HG02973 (cell line): ENCODE measurements around the gene SORL1.

Experiments used
- ATAC-seq: cut with Tn5 transposase; IDR thresholded peaks from one replicate; pipeline ENCODE4 v1.9.1; 2021; ENCODE audit warnings: moderate library complexity; ENCODE audit not compliant: unreplicated experiment

SORL1 gene

GRCh38 chr11:121581607-121582006, 129.5 kb downstream of the SORL1 start:
- no peak for ATAC-seq

- ATAC-seq: no peak
These were observed 130.2 kb downstream of the SORL1 start for GRCh38 chr11:121582296-121582695.

GRCh38 chr11:121583825-121584224, 131.7 kb downstream of the SORL1 start:
- ATAC-seq: no peak

GRCh38 chr11:121586750-121587149, 134.6 kb downstream of the SORL1 start:
- no peak for ATAC-seq

GRCh38 chr11:121587182-121587581, 135.1 kb downstream of the SORL1 start:
- no peak for ATAC-seq

GRCh38 chr11:121588747-121589146, 136.6 kb downstream of the SORL1 start:
- ATAC-seq: no peak

- ATAC-seq: peak; percentile 63
These were observed 137.9 kb downstream of the SORL1 start for GRCh38 chr11:121589946-121590537.

- ATAC-seq: no peak
These were observed 138.8 kb downstream of the SORL1 start for GRCh38 chr11:121590772-121591404.

GRCh38 chr11:121591405-121592033, 139.4 kb downstream of the SORL1 start:
- peak; percentile 37 for ATAC-seq

GRCh38 chr11:121592708-121593107, 140.6 kb downstream of the SORL1 start:
- ATAC-seq: no peak

GRCh38 chr11:121595717-121596161, 143.6 kb downstream of the SORL1 start:
- no peak for ATAC-seq

GRCh38 chr11:121596195-121597155, 144.4 kb downstream of the SORL1 start:
- no peak for ATAC-seq

GRCh38 chr11:121603316-121603715, 151.2 kb downstream of the SORL1 start:
- ATAC-seq: no peak

- ATAC-seq: no peak
These were observed 152.0 kb downstream of the SORL1 start for GRCh38 chr11:121604152-121604551.

- no peak for ATAC-seq
These were observed 154.2 kb downstream of the SORL1 start for GRCh38 chr11:121606354-121606753.

- ATAC-seq: no peak
These were observed 155.2 kb downstream of the SORL1 start for GRCh38 chr11:121607341-121607740.

- no peak for ATAC-seq
These were observed 156.5 kb downstream of the SORL1 start for GRCh38 chr11:121608545-121609098.

- ATAC-seq: no peak
These were observed 158.6 kb downstream of the SORL1 start for GRCh38 chr11:121610706-121611105.

GRCh38 chr11:121611242-121611641, 159.1 kb downstream of the SORL1 start:
- no peak for ATAC-seq

- no peak for ATAC-seq
These were observed 161.6 kb downstream of the SORL1 start for GRCh38 chr11:121613724-121614123.
